Measurements from ENCODE around the gene ADAMTS1.
A peak's percentile ranks its signal among the peaks of the same experiment; 100 is the strongest.

Gene ADAMTS1

DNA sequence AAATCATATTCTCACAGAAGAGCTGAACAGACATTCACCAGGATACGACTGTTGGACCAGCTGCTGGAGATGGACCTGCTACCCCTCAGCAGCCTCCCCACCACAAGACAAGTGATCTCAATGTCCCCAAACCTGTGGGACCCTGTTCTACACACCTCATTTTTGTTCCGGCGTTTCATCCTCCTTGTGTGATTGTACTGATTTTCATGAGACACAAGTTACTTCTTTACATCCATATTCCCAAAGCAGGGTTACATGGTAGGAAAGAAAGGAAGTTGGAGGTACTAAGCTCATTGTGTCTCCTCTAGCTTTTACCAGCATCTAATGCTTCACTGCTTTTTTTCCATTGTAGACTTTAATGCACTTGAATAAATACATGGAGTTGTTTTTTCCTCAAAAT, 8.7 kb downstream of the ADAMTS1 start:
- TF ChIP-seq Cebpa-rat (IDR thresholded peaks at IDR 0.05): no peak
- H3K4me2 ChIP-seq: no peak overlapping the region
- H4K20me1 ChIP-seq: no peaks in the 10 kb centered on the region
- H3K27me3 ChIP-seq: no peaks in the 10 kb centered on the region
- peaks cover 40% of the 10 kb centered on the region for H3K4me1 ChIP-seq
- H3K36me3 ChIP-seq: peaks cover 22% of the 10 kb centered on the region
- no peak overlapping the region for H3K4me3 ChIP-seq
- no peak overlapping the region for H3K9ac ChIP-seq
- no peak overlapping the region for H3K27ac ChIP-seq
- 0 out of 2 replicates have a peak, but pooled peaks cover 4% of the 10 kb centered on the region for H3K9me3 ChIP-seq

GRCh38 chr21:26835714-26836265, 9.4 kb downstream of the ADAMTS1 start:
- no peak for TF ChIP-seq Cebpa-rat (IDR thresholded peaks at IDR 0.05)
- H3K4me1 ChIP-seq: peaks cover 34% of the 10 kb centered on the region
- H3K4me2 ChIP-seq: no peak overlapping the region
- no peak overlapping the region for H3K4me3 ChIP-seq
- H3K9me3 ChIP-seq: 0 out of 2 replicates have a peak, but pooled peaks cover under 1% of the 10 kb centered on the region
- peaks cover 16% of the 10 kb centered on the region for H3K36me3 ChIP-seq
- H4K20me1 ChIP-seq: no peaks in the 10 kb centered on the region
- H3K27ac ChIP-seq: no peak overlapping the region
- H3K27me3 ChIP-seq: no peaks in the 10 kb centered on the region
- no peak overlapping the region for H3K9ac ChIP-seq

DNA sequence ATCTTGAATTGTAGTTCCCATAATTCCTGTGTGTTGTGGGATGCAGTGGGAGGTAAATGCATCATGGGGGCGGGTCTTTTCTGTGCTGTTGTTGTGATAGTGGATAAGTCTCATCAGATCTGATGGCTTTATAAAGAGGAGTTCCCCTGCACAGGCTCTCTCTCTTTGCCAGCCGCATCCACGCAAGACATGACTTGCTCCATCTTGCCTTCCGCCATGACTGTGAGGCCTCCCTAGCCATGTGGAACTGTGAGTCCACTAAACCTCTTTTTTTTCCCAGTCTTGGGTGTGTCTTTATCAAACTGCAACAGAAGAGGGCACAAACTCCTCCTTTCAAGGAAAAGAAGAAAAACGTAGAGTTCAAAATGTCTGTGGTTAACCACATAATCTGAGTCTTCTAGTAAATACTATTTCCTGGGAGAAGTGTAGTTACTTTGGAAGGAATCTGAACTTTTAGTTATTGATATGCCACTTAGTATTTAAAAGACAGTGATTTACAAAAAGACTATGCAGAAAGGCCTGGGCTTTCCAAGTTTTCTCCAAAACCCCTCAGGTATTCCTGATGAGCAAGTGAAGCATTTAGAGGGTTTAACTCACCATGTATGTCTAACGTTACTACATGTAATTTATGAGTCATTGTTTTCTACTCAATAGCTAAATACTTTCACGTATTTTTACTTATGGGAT, 10.0 kb downstream of the ADAMTS1 start:
- Histone ChIP-seq H3K27me3 (no peaks in the 10 kb centered on the region), H3K4me3 (no peak overlapping the region), H3K9me3 (no peaks in the 10 kb centered on the region), H3K9ac (no peak overlapping the region), H3K36me3 (peaks cover 16% of the 10 kb centered on the region), H3K27ac (no peak overlapping the region), H3K4me2 (peak overlapping the region; percentile 18; the same call in 1 of the 2 replicates), H4K20me1 (no peaks in the 10 kb centered on the region), H3K4me1 (peaks cover 27% of the 10 kb centered on the region)
- no peak for TF ChIP-seq Cebpa-rat (IDR thresholded peaks at IDR 0.05)

DNA sequence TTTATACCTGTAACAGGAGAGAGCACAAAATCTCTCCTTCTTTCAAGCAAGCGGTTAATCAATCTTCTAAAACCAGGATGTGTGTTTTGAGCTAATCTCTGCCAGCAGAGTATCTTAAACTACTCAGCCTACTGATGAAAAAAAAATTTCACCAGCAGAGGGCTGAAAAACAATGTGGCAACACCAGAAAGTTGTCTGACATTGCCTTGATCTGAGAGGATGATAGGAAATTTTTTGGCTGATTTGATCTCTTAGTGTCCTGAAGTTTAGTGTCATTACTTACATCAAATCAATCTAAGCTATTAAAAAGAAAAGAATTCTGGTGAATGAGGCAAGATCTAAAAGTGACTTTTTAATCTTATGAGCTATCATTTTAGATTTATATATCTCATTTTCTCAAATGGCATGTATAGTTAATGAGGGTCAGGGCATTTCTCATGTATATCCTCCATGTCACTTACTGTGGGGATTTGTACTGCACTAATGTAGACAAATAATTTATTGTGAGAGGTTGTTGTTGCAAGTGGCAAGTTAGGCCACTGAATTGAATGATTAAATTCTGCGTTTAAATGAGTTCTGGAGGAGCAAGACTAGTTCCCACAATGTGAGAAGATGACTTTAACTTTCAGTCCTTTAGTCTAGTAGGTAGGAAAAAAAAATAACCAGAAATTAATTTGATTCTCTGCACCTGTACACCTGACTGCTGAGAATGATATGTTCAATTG, 10.9 kb downstream of the ADAMTS1 start:
- H3K4me2 ChIP-seq: no peak overlapping the region
- no peak overlapping the region for H3K4me3 ChIP-seq
- H4K20me1 ChIP-seq: no peaks in the 10 kb centered on the region
- H3K27me3 ChIP-seq: no peaks in the 10 kb centered on the region
- H3K27ac ChIP-seq: no peak overlapping the region
- no peaks in the 10 kb centered on the region for H3K9me3 ChIP-seq
- H3K9ac ChIP-seq: no peak overlapping the region
- peaks cover 16% of the 10 kb centered on the region for H3K36me3 ChIP-seq
- no peak for TF ChIP-seq Cebpa-rat (IDR thresholded peaks at IDR 0.05)
- peaks cover 19% of the 10 kb centered on the region for H3K4me1 ChIP-seq

DNA sequence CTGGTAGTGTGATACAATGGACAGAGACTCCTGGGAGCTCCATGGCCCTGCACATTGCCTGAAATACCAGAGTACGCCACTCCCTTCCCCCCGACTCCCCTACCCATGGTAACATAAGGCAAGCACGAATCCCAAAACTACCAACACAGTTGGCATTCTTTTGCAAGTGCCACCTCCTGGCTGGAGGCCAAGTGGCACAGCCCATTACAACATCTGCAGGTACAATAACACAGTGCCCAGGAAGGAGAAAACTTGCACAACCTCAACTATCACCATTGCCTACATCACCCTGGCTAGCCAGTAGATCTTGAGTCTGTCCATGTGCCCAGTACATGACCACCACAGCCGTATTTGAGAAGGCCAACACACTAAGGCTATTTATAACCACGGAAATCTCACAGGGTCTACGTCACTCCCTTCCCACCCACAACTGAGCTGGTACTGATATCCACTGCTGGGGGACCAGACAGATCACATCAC, 11.7 kb downstream of the ADAMTS1 start:
- Histone ChIP-seq H3K9ac (no peak overlapping the region), H3K27me3 (no peaks in the 10 kb centered on the region), H3K36me3 (peaks cover 14% of the 10 kb centered on the region), H3K4me1 (peaks cover 16% of the 10 kb centered on the region), H4K20me1 (no peaks in the 10 kb centered on the region), H3K27ac (no peak overlapping the region), H3K4me3 (no peak overlapping the region), H3K4me2 (no peak overlapping the region), H3K9me3 (no peaks in the 10 kb centered on the region)
- TF ChIP-seq Cebpa-rat (IDR thresholded peaks at IDR 0.05): no peak

DNA sequence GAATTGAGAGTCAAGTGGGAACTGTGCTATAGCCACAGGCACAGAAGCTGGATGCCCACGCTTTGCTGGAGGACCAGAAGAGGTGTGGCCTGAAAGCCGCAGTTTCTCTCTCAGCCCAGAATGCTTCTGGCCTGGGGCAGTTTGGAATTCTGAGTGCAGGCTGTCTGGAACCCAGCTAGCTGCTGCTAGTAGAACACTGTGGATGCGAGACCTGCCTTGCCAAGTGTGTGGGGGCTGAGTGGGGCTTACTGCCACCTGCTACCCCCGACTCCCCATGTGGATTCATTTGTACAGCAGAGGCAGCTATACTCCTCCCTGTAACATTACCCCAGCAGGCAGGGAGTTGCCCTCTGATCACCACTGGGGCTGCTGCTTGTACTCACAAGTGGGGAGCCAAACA, 12.2 kb downstream of the ADAMTS1 start:
- Histone ChIP-seq H3K27ac (no peak overlapping the region), H4K20me1 (no peaks in the 10 kb centered on the region), H3K9me3 (no peaks in the 10 kb centered on the region), H3K27me3 (no peaks in the 10 kb centered on the region), H3K4me3 (no peak overlapping the region), H3K36me3 (peaks cover 9% of the 10 kb centered on the region), H3K4me2 (no peak overlapping the region), H3K4me1 (peaks cover 16% of the 10 kb centered on the region), H3K9ac (no peak overlapping the region)
- no peak for TF ChIP-seq Cebpa-rat (IDR thresholded peaks at IDR 0.05)

- TF ChIP-seq Cebpa-rat (IDR thresholded peaks at IDR 0.05): no peak
- Histone ChIP-seq H3K4me2 (no peak overlapping the region), H3K4me1 (peaks cover 16% of the 10 kb centered on the region), H4K20me1 (no peaks in the 10 kb centered on the region), H3K27me3 (no peaks in the 10 kb centered on the region), H3K27ac (no peak overlapping the region), H3K4me3 (no peak overlapping the region), H3K36me3 (peaks cover 4% of the 10 kb centered on the region), H3K9me3 (no peaks in the 10 kb centered on the region), H3K9ac (no peak overlapping the region)
These were observed 12.7 kb downstream of the ADAMTS1 start for GRCh38 chr21:26832546-26832945.

GRCh38 chr21:26826801-26827200, 18.4 kb downstream of the ADAMTS1 start:
- no peaks in the 10 kb centered on the region for H3K4me1 ChIP-seq
- no peak overlapping the region for H3K27ac ChIP-seq
- H3K36me3 ChIP-seq: no peaks in the 10 kb centered on the region
- no peaks in the 10 kb centered on the region for H4K20me1 ChIP-seq
- no peaks in the 10 kb centered on the region for H3K27me3 ChIP-seq
- no peak overlapping the region for H3K4me3 ChIP-seq
- no peak overlapping the region for H3K4me2 ChIP-seq
- no peak for TF ChIP-seq Cebpa-rat (IDR thresholded peaks at IDR 0.05)
- H3K9me3 ChIP-seq: peaks cover 5% of the 10 kb centered on the region; the same call in 1 of the 2 replicates
- H3K9ac ChIP-seq: no peak overlapping the region

DNA sequence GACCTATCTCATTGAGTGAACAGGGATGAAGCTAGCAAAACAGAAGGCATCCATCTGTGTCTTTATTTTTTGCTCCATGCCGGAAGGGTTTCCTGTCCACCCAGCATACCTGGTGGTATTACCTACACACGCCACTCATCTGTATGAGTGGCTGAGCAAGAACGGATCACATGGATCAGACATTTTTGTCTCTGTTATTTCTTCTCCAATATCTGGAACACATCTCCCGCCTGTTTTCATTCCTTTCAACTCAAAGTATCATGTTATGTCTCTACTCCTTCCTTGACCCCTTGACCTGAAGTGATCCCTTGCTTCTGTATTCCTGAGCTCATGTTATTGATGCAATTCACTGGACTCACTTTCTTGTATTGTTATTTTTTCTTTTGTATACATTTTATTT, 24.7 kb downstream of the ADAMTS1 start:
- no peak for TF ChIP-seq Cebpa-rat (IDR thresholded peaks at IDR 0.05)
- no peak overlapping the region for H3K27ac ChIP-seq
- H3K9me3 ChIP-seq: no peaks in the 10 kb centered on the region
- H3K4me1 ChIP-seq: no peaks in the 10 kb centered on the region
- no peaks in the 10 kb centered on the region for H3K27me3 ChIP-seq
- no peak overlapping the region for H3K9ac ChIP-seq
- H3K4me3 ChIP-seq: no peak overlapping the region
- H3K4me2 ChIP-seq: no peak overlapping the region
- H4K20me1 ChIP-seq: no peaks in the 10 kb centered on the region
- no peaks in the 10 kb centered on the region for H3K36me3 ChIP-seq

DNA sequence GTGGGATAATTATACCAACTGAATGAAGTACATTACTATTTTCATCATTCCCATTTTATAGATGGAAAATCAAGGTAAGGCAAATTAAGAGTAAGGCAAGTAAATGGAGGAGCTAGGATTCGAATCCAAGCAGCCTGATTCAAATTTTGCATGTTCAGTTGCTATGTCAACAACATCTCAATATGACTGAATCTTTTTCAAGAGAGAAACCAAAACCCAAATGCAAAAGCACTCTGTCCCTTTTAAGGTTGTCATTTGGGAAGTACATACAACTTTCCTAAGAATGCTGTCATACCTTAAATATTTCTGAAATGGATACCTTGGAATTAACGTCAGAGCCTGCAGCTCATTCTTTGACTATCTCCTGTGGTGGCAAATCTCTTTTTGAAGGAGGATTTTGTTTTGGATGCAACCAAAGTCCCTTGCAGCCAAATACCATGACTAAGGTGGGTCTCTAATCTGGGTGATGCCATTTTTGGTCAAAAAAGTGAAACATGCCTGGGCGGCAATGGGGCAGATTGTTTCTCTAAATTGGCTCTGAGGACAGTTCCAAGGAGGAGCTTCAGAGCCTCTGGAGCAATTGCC, 25.4 kb downstream of the ADAMTS1 start:
- TF ChIP-seq Cebpa-rat (IDR thresholded peaks at IDR 0.05): no peak
- no peaks in the 10 kb centered on the region for H3K36me3 ChIP-seq
- H3K4me3 ChIP-seq: no peak overlapping the region
- no peak overlapping the region for H3K27ac ChIP-seq
- H3K4me1 ChIP-seq: no peaks in the 10 kb centered on the region
- no peaks in the 10 kb centered on the region for H3K9me3 ChIP-seq
- H3K27me3 ChIP-seq: no peaks in the 10 kb centered on the region
- H3K9ac ChIP-seq: no peak overlapping the region
- H4K20me1 ChIP-seq: no peaks in the 10 kb centered on the region
- no peak overlapping the region for H3K4me2 ChIP-seq

All from BLaER1 (cell line).